ENCODE data around the gene POU4F1. TPM values are rescaled to one million over a fixed set of nuclear protein-coding genes. Genes with fewer than 3 reads are reported as not detected.
"Not testable (repeated sequence)": the region's sequence is repeated elsewhere in the genome, so short reads cannot be mapped to it uniquely, and the experiment has no call there.

Gene POU4F1
- total RNA-seq, 1 experiment from 2014 or later, result 0.26 TPM

DNA sequence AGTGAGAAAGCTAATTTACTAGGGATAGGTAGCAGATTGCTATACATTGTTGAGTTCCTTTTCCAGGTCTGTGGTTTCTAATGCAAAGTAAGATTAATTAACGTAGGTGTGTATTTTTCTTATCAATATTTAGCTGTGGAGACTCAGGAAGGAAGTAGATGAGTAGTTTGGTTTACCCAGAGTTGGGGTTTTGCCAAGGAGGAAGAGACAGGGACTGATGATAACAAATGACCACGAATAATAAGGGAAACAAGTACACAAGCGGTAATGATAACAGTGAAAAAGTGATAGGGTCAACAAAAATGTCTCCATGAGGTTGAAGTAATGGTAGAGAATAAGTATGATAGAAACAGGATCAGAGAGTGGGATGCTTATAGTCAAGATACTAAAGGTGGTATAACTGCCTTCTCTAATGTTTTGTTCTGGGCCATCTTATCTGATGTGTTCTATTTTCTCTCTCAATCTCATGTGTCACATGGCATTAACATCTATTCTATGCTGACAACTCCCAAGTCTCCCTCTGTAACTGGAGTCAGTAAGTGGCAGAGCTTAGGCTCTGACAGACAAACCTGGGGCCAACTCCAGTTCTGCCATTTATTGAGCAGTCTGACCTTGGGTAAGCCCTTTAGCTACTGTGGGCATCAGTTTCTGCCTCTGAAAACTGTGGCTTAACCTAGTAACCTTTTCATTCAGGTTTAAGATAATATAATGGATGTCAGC lies 46.8 kb upstream of the POU4F1 start:
- H3K56ac ChIP-seq (ENCODE audit: insufficient read length, low read depth, low read length), result no peak overlapping the region
- no peak overlapping the region for H2BK20ac ChIP-seq (ENCODE audit: low read depth, low read length, poor library complexity, severe bottlenecking)
- no peak overlapping the region for H3K9ac ChIP-seq (ENCODE audit: extremely low read depth, insufficient read length, low read length)

DNA sequence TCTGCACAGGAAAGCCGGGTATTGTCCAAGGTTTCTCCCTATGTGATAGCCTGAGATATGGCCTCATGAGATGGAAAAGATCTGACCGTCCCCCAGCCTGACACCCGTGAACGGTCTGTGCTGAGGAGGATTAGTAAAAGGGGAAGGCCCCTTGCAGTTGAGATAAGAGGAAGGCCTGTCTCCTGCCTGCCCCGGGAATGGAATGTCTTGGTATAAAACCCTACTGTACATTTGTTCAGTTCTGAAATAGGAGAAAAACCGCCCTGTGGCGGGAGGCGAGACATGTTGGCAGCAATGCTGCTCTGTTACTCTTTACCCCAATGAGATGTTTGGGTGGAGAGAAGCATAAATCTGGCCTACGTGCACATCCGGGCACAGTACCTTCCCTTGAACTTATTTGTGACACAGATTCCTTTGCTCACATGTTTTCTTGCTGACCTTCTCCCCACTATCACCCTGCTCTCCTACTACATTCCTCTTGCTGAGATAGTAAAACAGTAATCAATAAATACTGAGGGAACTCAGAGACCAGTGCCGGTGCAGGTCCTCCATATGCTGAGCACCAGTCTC lies 43.8 kb upstream of the POU4F1 start:
- peaks cover 15% of the 10 kb centered on the region for H3K79me1 ChIP-seq (ENCODE audit: insufficient read depth, low read depth, low read length, poor library complexity, severe bottlenecking)
- H3K14ac ChIP-seq (ENCODE audit: insufficient read depth, low read length); DNase-seq; H4K91ac ChIP-seq (ENCODE audit: insufficient read length, low read depth, low read length); H3K4me1 ChIP-seq (ENCODE audit: insufficient read depth, low read length); H3K23ac ChIP-seq (ENCODE audit: insufficient read length, low read depth, low read length); H3K23me2 ChIP-seq (ENCODE audit: insufficient read length, low read depth, low read length, poor library complexity, severe bottlenecking); H4K5ac ChIP-seq (ENCODE audit: insufficient read length, low read depth, low read length); H2BK12ac ChIP-seq (ENCODE audit: insufficient read length, low read depth, low read length); H3K4me2 ChIP-seq (ENCODE audit: insufficient read depth, insufficient read length, low read length); H3K18ac ChIP-seq (ENCODE audit: insufficient read length, low read depth, low read length); H4K8ac ChIP-seq (replicated peaks; ENCODE audit: insufficient read length, low read depth, low read length); H3K9me3 Mint-ChIP-seq; H2BK5ac ChIP-seq (ENCODE audit: insufficient read length, low read length); H3K27me3 Mint-ChIP-seq (ENCODE audit: low read depth); H4K20me1 ChIP-seq (ENCODE audit: control insufficient read depth, insufficient read depth, insufficient read length); H3K27ac ChIP-seq (ENCODE audit: insufficient read length, low read depth, low read length); H3K4ac ChIP-seq (ENCODE audit: low read depth, low read length); H3K56ac ChIP-seq (ENCODE audit: insufficient read length, low read depth, low read length); H2AFZ ChIP-seq (ENCODE audit: low read length); H2BK15ac ChIP-seq (ENCODE audit: low read depth, low read length); H2BK20ac ChIP-seq (ENCODE audit: low read depth, low read length, poor library complexity, severe bottlenecking); H2AK5ac ChIP-seq (ENCODE audit: insufficient read length, low read length); H3K9ac ChIP-seq (ENCODE audit: extremely low read depth, insufficient read length, low read length); H3K9me3 ChIP-seq (ENCODE audit: control insufficient read depth, low read depth, low read length); H3K4me3 Mint-ChIP-seq; H3T11ph ChIP-seq (ENCODE audit: low read length); H2BK120ac ChIP-seq (ENCODE audit: low read depth, low read length, poor library complexity, severe bottlenecking); H3K27me3 ChIP-seq (ENCODE audit: insufficient read depth, low read length); H3K79me2 ChIP-seq (ENCODE audit: insufficient read depth, low read length): not testable (repeated sequence)
- no CpG with 5 or more reads among the region's 11 CpGs for WGBS (ENCODE audit: extremely low coverage, insufficient read length, low lambda C conversion rate)
- Mint-ChIP-seq H3K4me1 (peaks cover 13 to 15% of the 10 kb centered on the region in 2 experiments; a peak in 3 of 4 replicates), H3K27ac (peak overlapping the region in 2 of 3 experiments; percentile 15 to 21; a peak in 1 of 7 replicates), H3K36me3 (ENCODE audit: insufficient read depth in 1 of 3, low read depth in 3 of 3) (peaks cover 0 to 15% (median 10%) of the 10 kb centered on the region in 3 experiments; a peak in 4 of 7 replicates)

More for the DNA sequence above, 46.8 kb upstream of the POU4F1 start:
- H3K4me3 Mint-ChIP-seq, result no peak overlapping the region
- H2BK15ac ChIP-seq (ENCODE audit: low read depth, low read length), result no peak overlapping the region
- peaks cover 22% of the 10 kb centered on the region for H3K79me1 ChIP-seq (ENCODE audit: insufficient read depth, low read depth, low read length, poor library complexity, severe bottlenecking)
- peaks cover 15 to 29% of the 10 kb centered on the region in 2 experiments for H3K4me1 Mint-ChIP-seq
- no peaks in the 10 kb centered on the region for H4K20me1 ChIP-seq (ENCODE audit: control insufficient read depth, insufficient read depth, insufficient read length)
- H3K4ac ChIP-seq (ENCODE audit: low read depth, low read length), result no peak overlapping the region
- no peak overlapping the region for H3K27ac Mint-ChIP-seq
- no peak overlapping the region for H4K8ac ChIP-seq (replicated peaks; ENCODE audit: insufficient read length, low read depth, low read length)
- H3K9me3 ChIP-seq (ENCODE audit: control insufficient read depth, low read depth, low read length), result no peaks in the 10 kb centered on the region
- no peak overlapping the region for H2AFZ ChIP-seq (ENCODE audit: low read length)
- H3K79me2 ChIP-seq (ENCODE audit: insufficient read depth, low read length), result peaks cover 15% of the 10 kb centered on the region; the same call in 1 of the 2 replicates
- H2BK12ac ChIP-seq (ENCODE audit: insufficient read length, low read depth, low read length), result no peak overlapping the region
- H4K5ac ChIP-seq (ENCODE audit: insufficient read length, low read depth, low read length), result no peak overlapping the region
- no peak overlapping the region for H3K18ac ChIP-seq (ENCODE audit: insufficient read length, low read depth, low read length)
- no peaks in the 10 kb centered on the region for H3K9me3 Mint-ChIP-seq
- H2AK5ac ChIP-seq (ENCODE audit: insufficient read length, low read length), result no peak overlapping the region
- peaks cover 0 to 5% (median 4%) of the 10 kb centered on the region in 3 experiments; a peak in 3 of 7 replicates for H3K36me3 Mint-ChIP-seq (ENCODE audit: insufficient read depth in 1 of 3, low read depth in 3 of 3)
- TF ChIP-seq, protein P1, sequence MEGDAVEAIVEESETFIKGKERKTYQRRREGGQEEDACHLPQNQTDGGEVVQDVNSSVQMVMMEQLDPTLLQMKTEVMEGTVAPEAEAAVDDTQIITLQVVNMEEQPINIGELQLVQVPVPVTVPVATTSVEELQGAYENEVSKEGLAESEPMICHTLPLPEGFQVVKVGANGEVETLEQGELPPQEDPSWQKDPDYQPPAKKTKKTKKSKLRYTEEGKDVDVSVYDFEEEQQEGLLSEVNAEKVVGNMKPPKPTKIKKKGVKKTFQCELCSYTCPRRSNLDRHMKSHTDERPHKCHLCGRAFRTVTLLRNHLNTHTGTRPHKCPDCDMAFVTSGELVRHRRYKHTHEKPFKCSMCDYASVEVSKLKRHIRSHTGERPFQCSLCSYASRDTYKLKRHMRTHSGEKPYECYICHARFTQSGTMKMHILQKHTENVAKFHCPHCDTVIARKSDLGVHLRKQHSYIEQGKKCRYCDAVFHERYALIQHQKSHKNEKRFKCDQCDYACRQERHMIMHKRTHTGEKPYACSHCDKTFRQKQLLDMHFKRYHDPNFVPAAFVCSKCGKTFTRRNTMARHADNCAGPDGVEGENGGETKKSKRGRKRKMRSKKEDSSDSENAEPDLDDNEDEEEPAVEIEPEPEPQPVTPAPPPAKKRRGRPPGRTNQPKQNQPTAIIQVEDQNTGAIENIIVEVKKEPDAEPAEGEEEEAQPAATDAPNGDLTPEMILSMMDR (conservative IDR thresholded peaks at IDR 0.05), result no peak
- peaks cover 2% of the 10 kb centered on the region; the same call in 1 of the 2 replicates for H3K4me1 ChIP-seq (ENCODE audit: insufficient read depth, low read length)
- H2BK5ac ChIP-seq (ENCODE audit: insufficient read length, low read length), result no peak overlapping the region
- H2BK120ac ChIP-seq (ENCODE audit: low read depth, low read length, poor library complexity, severe bottlenecking), result no peak overlapping the region
- H3K14ac ChIP-seq (ENCODE audit: insufficient read depth, low read length), result no peak overlapping the region
- no CpG with 5 or more reads among the region's 3 CpGs for WGBS (ENCODE audit: extremely low coverage, insufficient read length, low lambda C conversion rate)
- no peak overlapping the region for H3K27ac ChIP-seq (ENCODE audit: insufficient read length, low read depth, low read length)
- no peaks in the 10 kb centered on the region for H3K23me2 ChIP-seq (ENCODE audit: insufficient read length, low read depth, low read length, poor library complexity, severe bottlenecking)
- H3K23ac ChIP-seq (ENCODE audit: insufficient read length, low read depth, low read length), result no peak overlapping the region
- peaks cover 8% of the 10 kb centered on the region for H3K27me3 Mint-ChIP-seq (ENCODE audit: low read depth)
- no peaks in the 10 kb centered on the region for H3K27me3 ChIP-seq (ENCODE audit: insufficient read depth, low read length)
- H3K4me2 ChIP-seq (ENCODE audit: insufficient read depth, insufficient read length, low read length), result no peak overlapping the region
- no peak overlapping the region for H4K91ac ChIP-seq (ENCODE audit: insufficient read length, low read depth, low read length)
- H3T11ph ChIP-seq (ENCODE audit: low read length), result no peak overlapping the region
- DNase-seq, result no peak

All from H9 (cell line).